Caco-2 (cell line): ENCODE results near the gene TRAF3IP1. TPM values are rescaled to one million over a fixed set of nuclear protein-coding genes. Genes with fewer than 3 reads are reported as not detected.

ENCODE experiments used
- BruUV-seq: library from RNA; stranded (reverse); fragments of 400-500 nt; replicated peaks from 2 replicates; lab custom pipeline; 2021; lab: Mats Ljungman, UMichigan
- CTCF ChIA-PET: fragments of 300-600 bp; sonication (Branson Sonifier 250); formaldehyde crosslinking; loops from one replicate; lab custom pipeline; 2022; ENCODE audit warnings: antibody characterized with exemption; lab: Charles Lee
- POLR2A ChIA-PET: fragments of 300-600 bp; sonication (Branson Sonifier 250); formaldehyde crosslinking; loops from one replicate; lab custom pipeline; 2022; ENCODE audit warnings: antibody characterized with exemption; lab: Charles Lee
- DNase-seq, 2 experiments: peaks; one replicate each; pipeline versions ENCODE4 v3.0.0 to v3.0.0-alpha.2; 2020 to 2022
- H3K27me3 ChIP-seq: replicated peaks from 2 replicates; pipeline ENCODE4 v1.6.0; 2011; ENCODE audit warnings: low read length; ENCODE audit not compliant: control insufficient read depth, insufficient read depth
- H3K36me3 ChIP-seq: 2 replicates; pipeline ENCODE4 v1.5.1; 2011; ENCODE audit warnings: low read length; ENCODE audit not compliant: control insufficient read depth, insufficient read depth
- H3K4me1 ChIP-seq: fragments of 250-450 bp; sonication (Bioruptor Pico); 2 replicates; pipeline ENCODE4 v1.5.1; 2020; ENCODE audit warnings: mild to moderate bottlenecking
- H3K4me3 ChIP-seq: 2 replicates; pipeline ENCODE4 v1.5.1; 2011; ENCODE audit warnings: low read depth, mild to moderate bottlenecking, control low read depth, low read length
- H3K9me3 ChIP-seq: fragments of 250-450 bp; sonication (Bioruptor Pico); 2 replicates; pipeline ENCODE4 v1.5.1; 2020; ENCODE audit warnings: mild to moderate bottlenecking, moderate library complexity
- H3K27ac Mint-ChIP-seq: one replicate; pipeline ENCODE4 v1.8.0; 2022; ENCODE audit warnings: mixed read lengths; ENCODE audit not compliant: unreplicated experiment
- H3K27me3 Mint-ChIP-seq: one replicate; pipeline ENCODE4 v1.8.0; 2022; ENCODE audit warnings: mixed read lengths; ENCODE audit not compliant: insufficient read depth, unreplicated experiment
- H3K36me3 Mint-ChIP-seq: one replicate; pipeline ENCODE4 v1.8.0; 2022; ENCODE audit warnings: mild to moderate bottlenecking, mixed read lengths; ENCODE audit not compliant: insufficient read depth, unreplicated experiment
- H3K4me1 Mint-ChIP-seq: one replicate; pipeline ENCODE4 v1.8.0; 2022; ENCODE audit warnings: low read depth, mixed read lengths; ENCODE audit not compliant: unreplicated experiment
- H3K4me3 Mint-ChIP-seq: one replicate; pipeline ENCODE4 v1.8.0; 2022; ENCODE audit warnings: mild to moderate bottlenecking, moderate library complexity, mixed read lengths; ENCODE audit not compliant: unreplicated experiment
- H3K9me3 Mint-ChIP-seq: one replicate; pipeline ENCODE4 v1.8.0; 2022; ENCODE audit warnings: mixed read lengths; ENCODE audit not compliant: unreplicated experiment
- CTCF ChIP-seq, 2 experiments: fragments of 200-600 bp in 1 of 2; IDR thresholded peaks; 1 replicate in 1 of 2; 2 replicates in 1 of 2; pipeline versions ENCODE4 v1.5.1 to v1.8.0; 2011 to 2022; ENCODE audit warnings: antibody characterized with exemption in 1 of 2, control low read depth in 1 of 2, inconsistent platforms in 1 of 2, low read depth in 1 of 2, low read length in 1 of 2, mild to moderate bottlenecking in 1 of 2, moderate library complexity in 1 of 2; ENCODE audit not compliant: insufficient read depth in 1 of 2, severe bottlenecking in 1 of 2, unreplicated experiment in 1 of 2
- intact Hi-C: fragments of 100-400 bp; cut with micrococcal nuclease; formaldehyde crosslinking; loops from one replicate; pipeline ENCODE4 v1.10.0; 2022; ENCODE audit not compliant: unreplicated experiment
- total RNA-seq: library from RNA; stranded (reverse); gene quantifications from 2 replicates; pipeline ENCODE4 v1.2.3, GENCODE V29; 2022

TRAF3IP1 gene
- total RNA-seq, 1 experiment from 2014 or later, result 7.4 TPM

DNA sequence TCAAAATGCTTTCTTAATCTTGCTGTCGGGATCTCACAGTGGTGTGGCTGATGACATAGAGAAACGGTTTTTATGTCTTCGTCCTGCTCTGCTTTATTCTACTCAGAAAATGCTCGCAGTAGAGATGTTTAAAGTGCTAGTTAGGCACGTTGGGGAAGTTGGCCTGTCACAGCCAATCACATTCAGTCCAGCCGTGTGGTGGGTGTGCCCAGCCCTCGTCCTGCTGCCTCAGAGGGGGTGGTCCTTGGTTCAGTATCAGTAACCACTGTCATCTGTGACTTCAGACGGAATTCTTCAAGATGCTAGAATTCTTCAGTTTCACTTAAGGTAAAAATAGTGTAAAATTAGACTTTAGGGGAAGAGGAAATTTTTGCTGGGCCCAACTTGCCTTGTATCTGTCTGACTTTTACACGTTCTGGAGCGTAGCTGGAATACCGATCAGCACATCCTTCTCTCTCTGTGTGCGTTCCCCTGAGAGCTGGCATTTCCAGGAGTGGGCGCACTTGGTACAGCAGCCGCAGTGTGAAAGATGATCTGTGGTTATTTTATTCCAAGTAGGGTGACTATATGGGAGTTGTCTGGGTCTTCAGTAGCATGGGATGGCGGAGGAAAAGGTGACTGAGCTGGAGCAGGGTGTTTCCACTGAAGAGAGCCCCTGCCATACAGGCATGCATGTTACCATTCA, 18.5 kb downstream of the TRAF3IP1 start:
- H3K36me3 ChIP-seq, result no peaks in the 10 kb centered on the region
- Mint-ChIP-seq H3K4me3 (no peak overlapping the region), H3K36me3 (no peaks in the 10 kb centered on the region), H3K4me1 (no peaks in the 10 kb centered on the region), H3K9me3 (no peaks in the 10 kb centered on the region), H3K27me3 (no peaks in the 10 kb centered on the region), H3K27ac (no peak overlapping the region)
- H3K4me1 ChIP-seq, result no peaks in the 10 kb centered on the region
- no peaks in the 10 kb centered on the region for H3K9me3 ChIP-seq
- TF ChIP-seq CTCF (IDR thresholded peaks at IDR 0.05; ENCODE audit: insufficient read depth in 1 of 2, low read depth in 1 of 2, low read length in 1 of 2, severe bottlenecking in 1 of 2, unreplicated experiment in 1 of 2), result no peak
- ChIA-PET CTCF (no interaction called here), POLR2A (no interaction called here)
- no TSS peak for BruUV-seq
- DNase-seq, result no peak
- intact Hi-C loops, result loop anchor here (1.0 kb wide), 1 partner anchor 83 kb away; no protein-coding TSS in a partner anchor
- H3K27me3 ChIP-seq, result no peaks in the 10 kb centered on the region
- no peak overlapping the region for H3K4me3 ChIP-seq

DNA sequence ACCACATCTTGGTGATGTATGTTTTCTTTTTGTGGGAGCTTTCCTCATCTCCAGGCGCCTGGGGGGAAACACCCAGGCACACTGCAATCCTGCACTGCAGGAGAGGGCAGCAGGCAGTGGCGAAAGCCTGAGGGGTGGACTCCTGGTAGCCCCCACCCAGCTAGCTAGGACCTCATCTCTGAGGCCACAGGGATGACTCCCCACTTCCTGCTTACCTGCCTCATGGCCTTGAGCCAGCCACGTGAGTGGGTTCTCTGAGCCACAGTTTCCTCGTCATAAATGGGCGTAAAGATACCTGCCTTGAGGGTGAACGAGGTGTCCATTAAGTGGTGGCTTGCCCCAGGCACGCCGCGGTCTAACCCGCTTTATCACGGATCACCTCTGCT, 19.1 kb downstream of the TRAF3IP1 start:
- no peaks in the 10 kb centered on the region for H3K36me3 ChIP-seq
- BruUV-seq, result no TSS peak
- no peak overlapping the region for H3K4me3 Mint-ChIP-seq
- H3K9me3 Mint-ChIP-seq, result no peaks in the 10 kb centered on the region
- H3K36me3 Mint-ChIP-seq, result no peaks in the 10 kb centered on the region
- TF ChIP-seq CTCF (IDR thresholded peaks at IDR 0.05; ENCODE audit: insufficient read depth in 1 of 2, low read depth in 1 of 2, low read length in 1 of 2, severe bottlenecking in 1 of 2, unreplicated experiment in 1 of 2), result no peak
- no peak overlapping the region for H3K4me3 ChIP-seq
- no peak for DNase-seq
- no peak overlapping the region for H3K27ac Mint-ChIP-seq
- no peaks in the 10 kb centered on the region for H3K27me3 Mint-ChIP-seq
- H3K27me3 ChIP-seq, result no peaks in the 10 kb centered on the region
- no peaks in the 10 kb centered on the region for H3K9me3 ChIP-seq
- POLR2A ChIA-PET, result no interaction called here
- H3K4me1 Mint-ChIP-seq, result no peaks in the 10 kb centered on the region
- no peaks in the 10 kb centered on the region for H3K4me1 ChIP-seq
- intact Hi-C loops, result loop anchor here (1.0 kb wide), 1 partner anchor 83 kb away; no protein-coding TSS in a partner anchor
- CTCF ChIA-PET, result no interaction called here

DNA sequence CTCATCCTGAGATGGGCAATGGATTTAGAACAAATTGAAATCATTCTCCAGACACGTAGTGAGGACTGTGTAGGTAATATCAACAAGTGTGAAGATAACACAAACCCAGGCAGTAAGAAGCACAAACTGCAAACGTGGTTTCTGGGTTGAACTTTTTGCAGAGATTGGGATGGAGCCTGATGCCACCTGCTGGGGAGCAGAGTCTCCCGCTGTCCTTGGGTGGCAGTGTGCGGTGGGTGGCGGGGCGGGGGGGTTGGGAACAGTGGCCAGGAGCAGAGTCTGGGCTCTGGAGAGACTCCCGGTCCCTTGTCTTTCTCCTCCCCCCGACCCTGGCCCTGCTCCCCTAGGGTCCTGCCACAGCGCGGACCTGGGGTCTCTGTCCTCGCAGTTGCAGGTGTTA, 19.5 kb downstream of the TRAF3IP1 start:
- no TSS peak for BruUV-seq
- peak in 1 of 2 experiments; percentile 21 for DNase-seq
- Histone ChIP-seq H3K4me3 (no peak overlapping the region), H3K4me1 (no peaks in the 10 kb centered on the region), H3K36me3 (no peaks in the 10 kb centered on the region), H3K27me3 (no peaks in the 10 kb centered on the region), H3K9me3 (no peaks in the 10 kb centered on the region)
- Mint-ChIP-seq H3K4me1 (no peaks in the 10 kb centered on the region), H3K36me3 (no peaks in the 10 kb centered on the region), H3K27me3 (no peaks in the 10 kb centered on the region), H3K27ac (no peak overlapping the region), H3K9me3 (no peaks in the 10 kb centered on the region), H3K4me3 (no peak overlapping the region)
- CTCF ChIA-PET, result no interaction called here
- POLR2A ChIA-PET, result no interaction called here
- peak in 1 of 2 experiments; percentile 34 for TF ChIP-seq CTCF (IDR thresholded peaks at IDR 0.05; ENCODE audit: insufficient read depth in 1 of 2, low read depth in 1 of 2, low read length in 1 of 2, severe bottlenecking in 1 of 2, unreplicated experiment in 1 of 2)
- intact Hi-C loops, result loop anchor here (1.0 kb wide), 1 partner anchor 84 kb away; no protein-coding TSS in a partner anchor
